GM21447 (cell line): ENCODE results near the gene NENF.
"Not testable (repeated sequence)": the region's sequence is repeated elsewhere in the genome, so short reads cannot be mapped to it uniquely, and the experiment has no call there.

ENCODE experiments used
- ATAC-seq: cut with Tn5 transposase; IDR thresholded peaks from one replicate; pipeline ENCODE4 v1.9.1; 2021; ENCODE audit not compliant: unreplicated experiment

NENF gene

GRCh38 chr1:212432661-212433576, at the start of gene NENF:
Gene NENF, plus strand, starts transcription at chr1:212432920. Its CDS starts 24 bp downstream, at chr1:212432944.
- ATAC-seq, result peak; percentile 97

DNA sequence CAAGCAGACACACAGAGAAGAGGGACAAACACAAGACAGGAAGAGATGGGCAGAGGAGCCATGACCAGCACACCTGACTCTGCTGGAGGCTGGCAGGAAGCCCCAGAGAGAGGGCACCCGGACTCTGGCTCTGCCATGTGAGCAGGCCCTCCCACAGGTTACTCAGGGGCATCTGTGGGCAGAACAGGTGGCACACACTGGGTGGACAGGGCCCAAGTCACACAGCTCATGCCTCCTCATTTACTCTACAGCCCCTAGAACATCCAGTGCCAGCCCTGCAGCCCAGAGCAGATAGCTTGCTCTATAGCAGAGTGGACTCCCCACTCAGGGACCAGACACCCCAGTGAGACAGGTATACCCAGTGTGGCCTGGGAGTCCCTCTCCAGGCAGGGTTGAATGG, 46.7 kb upstream of the NENF start:
- no peak for ATAC-seq

DNA sequence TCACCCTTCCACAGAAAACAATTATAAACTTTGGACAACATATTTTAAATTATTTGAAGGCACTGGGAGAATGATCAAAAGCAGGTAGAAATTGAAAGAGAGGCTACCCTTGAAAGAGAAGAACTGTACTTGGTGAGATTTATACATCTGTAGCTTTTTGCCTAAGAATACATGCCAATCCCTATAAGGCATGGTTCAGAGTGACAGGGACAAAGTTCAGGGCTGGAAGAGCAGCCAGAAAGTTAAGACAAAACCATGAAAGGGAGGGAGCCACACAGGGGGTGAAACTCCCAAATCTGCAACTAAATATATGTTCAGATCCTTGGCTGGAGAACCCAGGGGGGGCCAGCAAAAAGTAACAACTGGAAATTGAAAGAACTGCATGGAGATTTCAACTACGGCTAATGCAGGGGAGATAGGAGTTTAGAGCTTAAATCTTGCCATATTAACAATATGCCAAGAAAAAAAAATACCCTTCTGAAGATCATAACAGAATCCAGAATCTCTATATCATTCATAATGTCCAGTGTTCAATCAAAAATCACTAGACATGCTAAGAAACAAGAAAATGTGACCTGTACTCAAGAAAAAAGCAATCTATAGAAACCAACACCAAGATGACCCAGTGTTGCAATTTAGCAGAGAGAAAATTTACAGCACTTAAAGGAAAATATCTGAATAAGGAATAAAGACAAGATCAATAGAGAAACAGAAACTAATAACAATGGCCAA, 43.6 kb upstream of the NENF start:
- ATAC-seq, result no peak

GRCh38 chr1:212395678-212396437, 36.9 kb upstream of the NENF start:
- not testable (repeated sequence) for ATAC-seq

DNA sequence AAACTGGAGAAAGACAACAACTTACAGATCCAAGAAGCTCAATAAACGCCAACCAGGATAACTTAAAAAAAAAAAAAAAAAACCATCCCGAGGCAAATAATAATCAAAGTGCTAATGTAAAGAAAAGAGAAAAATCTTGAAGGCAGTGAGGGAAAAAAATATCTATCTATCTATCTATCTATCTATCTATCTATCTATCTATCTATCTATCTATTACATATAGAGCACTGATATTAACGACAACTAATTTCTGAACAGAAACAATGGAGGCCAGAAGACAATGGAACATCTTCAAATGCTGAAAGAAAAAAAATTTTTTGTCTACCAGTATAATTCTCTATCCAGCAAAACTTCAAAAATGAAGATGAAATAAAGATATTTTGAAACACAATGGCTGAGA, 36.1 kb upstream of the NENF start:
- ATAC-seq, result no peak

DNA sequence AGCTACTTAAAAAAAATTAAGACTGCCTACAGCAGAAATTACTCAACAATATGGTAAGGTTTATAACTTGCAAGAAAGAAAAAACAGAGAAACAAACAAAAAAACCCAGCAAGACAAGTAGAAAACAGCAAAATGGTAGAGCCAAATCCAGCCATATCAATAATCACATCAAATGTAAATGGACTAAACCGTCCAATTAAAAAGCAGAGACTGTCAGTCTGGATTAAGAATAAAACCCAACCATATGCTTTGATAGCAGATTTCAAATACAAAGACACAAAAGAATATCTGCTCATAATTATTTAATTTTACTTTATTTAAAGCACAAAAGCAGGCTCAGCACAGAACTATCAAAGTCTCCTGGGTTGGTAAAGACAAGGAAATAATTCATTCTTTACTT, 35.5 kb upstream of the NENF start:
- ATAC-seq, result no peak

DNA sequence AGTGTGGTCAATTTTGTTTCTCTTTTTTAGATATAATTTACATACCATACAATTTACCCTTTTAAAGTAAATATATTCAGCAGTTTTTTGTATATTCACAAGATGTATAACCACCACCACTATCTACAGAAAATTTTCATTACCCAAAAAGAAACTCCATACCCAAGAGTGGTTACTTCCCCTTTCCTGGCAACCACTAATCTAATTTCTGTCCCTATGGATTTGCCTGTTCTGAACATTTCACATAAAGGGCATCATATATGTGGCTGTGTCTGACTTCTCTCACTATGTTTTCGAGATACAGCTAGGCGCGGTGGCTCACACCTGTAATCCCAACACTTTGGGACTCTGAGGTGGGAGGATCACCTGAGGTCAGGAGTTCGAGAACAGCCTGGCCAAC, 31.7 kb upstream of the NENF start:
- ATAC-seq, result no peak

- ATAC-seq, result no peak
Observed at GRCh38 chr1:212401838-212402582, 30.7 kb upstream of the NENF start.

- no peak for ATAC-seq
Observed at GRCh38 chr1:212402666-212403321, 29.9 kb upstream of the NENF start.

DNA sequence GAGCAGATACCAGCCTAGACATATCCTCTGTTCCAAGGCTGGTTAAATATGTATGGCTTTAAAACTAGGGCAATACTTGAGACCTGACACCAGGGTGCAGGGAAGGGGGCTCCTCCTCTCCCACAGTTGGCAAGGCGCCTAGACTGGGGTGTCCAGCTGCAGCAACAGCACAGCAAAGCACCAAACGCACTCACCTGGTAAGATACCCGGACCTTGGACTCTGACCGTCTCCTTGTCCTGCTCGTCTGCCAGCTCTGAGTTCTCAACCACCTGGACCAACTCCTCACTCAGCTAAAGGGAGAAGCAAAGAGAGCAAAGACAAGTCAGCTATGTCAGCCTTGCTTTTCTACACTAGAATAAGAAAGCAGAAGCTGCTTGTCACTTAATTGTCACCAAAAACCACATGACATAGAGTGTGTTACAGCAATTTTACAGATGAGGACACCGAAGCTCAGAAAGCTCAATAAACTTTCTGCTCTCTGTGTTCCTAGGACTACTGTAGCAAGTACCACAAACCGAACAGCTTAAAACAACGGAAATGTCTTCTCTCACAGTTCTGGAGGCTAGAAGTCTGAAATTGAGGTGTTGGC, 22.4 kb upstream of the NENF start:
- no peak for ATAC-seq

DNA sequence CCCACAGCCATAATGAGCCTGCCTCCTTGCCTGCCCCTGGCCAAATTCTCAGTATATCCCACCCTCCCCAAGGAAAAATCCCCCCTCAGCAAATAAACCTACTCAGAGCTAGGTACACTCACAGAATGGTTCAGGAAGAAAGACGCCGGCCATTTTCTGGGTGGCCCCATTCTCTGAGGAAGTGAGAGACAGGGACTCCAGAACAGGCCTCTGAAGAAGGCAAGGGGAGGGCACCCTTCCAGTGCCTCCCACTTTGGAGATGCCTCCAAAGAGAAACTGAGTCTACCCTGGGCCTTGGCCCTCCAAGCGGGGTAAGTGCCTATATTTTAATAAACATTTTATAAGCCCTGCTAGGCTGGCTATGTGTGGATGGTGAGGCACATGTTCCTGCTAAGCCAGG, 20.3 kb upstream of the NENF start:
- no peak for ATAC-seq

DNA sequence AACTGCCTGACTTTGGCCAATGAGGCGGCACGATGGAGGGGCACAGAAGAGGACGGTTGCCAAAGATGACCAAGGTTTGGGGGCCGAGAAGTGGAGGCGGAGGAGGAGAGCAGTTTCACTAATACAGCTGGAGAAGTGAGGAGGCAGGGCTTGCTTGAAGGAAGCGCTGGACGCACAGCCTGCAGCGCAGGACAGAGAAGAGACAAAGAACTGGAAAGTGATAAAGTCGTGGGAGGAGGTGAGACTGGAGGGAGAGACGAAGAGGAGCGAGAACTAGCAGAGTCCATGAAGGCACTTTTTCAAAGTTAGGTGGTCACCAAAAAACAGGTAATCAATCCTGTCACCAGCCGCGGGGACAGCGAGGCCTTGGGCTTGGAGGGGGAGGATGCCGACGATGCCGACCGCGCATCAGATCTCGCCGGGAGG, 18.8 kb upstream of the NENF start:
- peak; percentile 20 for ATAC-seq

GRCh38 chr1:212414328-212415106, 18.2 kb upstream of the NENF start, which contains the start of gene PACC1:
Gene PACC1, minus strand, starts transcription at chr1:212414886. Its CDS starts 129 bp downstream, at chr1:212414757.
- peak; percentile 96 for ATAC-seq

DNA sequence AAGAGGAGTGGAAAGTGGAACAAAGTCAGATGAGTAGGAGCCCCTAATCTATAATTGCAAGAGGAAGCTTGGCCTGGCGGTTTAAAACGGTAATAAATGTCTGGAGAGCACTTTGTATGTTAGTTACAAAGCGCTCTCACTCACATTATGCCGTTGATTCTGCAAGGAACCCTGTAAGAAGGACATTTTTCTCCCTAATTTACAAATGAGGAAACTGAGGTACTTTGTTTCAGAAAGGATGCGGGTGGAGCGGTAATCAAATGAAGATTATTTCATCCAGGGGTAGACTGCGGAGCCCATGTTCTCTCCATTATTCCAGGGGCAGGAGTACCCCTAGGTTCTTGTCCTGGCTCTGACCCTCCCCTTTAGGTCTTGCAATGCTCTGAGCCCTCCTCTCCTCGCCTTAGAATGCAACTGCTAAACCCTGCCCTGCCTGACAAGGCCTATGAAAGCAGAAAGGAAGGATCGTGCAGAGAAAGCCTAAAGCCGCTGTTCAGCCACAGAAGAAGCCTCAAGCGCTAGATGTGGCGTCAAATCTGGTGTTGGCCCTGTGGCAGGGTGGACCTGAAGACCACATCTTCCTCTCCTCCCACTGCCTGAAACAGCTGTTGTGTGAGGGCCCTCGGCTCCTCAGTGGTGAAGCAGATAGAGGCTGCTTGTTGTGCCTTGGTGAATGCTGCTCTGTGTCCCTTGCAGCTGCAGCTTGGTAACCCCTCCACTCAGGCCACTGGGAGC, 17.4 kb upstream of the NENF start:
- no peak for ATAC-seq

DNA sequence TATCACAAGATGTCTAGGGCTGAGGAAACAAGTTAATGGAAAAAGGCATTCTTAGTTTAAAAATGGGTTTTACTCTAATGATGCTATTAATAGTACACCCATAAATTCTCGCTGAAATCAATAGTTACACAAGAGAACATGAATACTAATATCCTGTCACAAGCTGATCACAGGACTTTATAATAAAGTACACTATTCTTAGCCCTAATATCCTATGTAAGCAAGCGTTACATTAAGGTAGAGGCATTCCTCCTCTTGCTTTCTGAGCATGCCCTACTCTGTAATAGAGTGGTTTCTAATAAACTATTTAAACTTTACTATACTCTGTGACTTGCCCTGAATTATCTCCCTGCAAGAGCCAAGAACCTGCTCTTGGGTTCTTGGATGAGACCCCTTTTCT, 11.6 kb upstream of the NENF start:
- no peak for ATAC-seq

- no peak for ATAC-seq
Observed at GRCh38 chr1:212423879-212424278, 8.8 kb upstream of the NENF start.

DNA sequence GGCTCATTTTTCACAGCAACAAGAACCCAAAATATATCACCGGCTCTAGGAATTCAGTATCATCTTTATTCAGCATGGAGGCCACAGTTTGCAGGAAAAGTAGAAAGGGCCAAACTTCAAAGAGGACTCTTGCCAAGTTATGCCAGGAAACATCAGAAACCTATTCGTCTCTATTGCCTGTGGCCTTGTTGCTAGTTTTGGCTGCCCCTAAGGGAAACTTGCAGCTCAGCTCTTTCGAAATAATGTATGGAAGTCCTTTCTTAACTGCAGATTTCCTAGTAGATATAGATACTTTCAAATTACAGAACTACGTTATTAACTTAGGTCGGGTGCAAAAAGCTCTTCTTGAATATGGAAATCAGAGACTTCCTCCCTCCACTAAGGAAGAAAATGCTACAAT, 4.2 kb upstream of the NENF start:
- no peak for ATAC-seq

DNA sequence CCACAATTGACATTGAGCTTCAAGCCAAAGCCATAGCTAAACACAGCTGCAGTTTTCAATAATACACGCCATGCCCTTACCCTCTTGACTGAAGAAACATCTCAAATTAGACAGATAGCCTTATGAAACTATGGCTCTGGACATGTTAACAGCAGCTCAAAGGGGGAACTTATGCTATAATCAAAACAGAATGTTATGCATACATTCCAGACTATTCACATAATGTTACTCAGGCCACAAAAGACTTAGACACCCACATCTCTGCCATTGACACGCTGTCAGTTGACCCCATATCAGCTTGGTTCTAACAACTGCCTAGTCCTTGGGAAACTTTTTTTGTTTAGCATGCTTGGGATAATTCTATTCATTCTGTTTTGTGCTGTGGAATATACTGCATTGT, 2.3 kb upstream of the NENF start:
- no peak for ATAC-seq
